ENCODE results near the gene STRN3. TPM values are rescaled to one million over a fixed set of nuclear protein-coding genes. Genes with fewer than 3 reads are reported as not detected.

Gene STRN3
- total and polyA plus RNA-seq, 10 of the 15 experiments (the other 5 are each of a cell fraction or from before 2014, with no cell fraction given): 7.8 to 27.9 (median 14.1) TPM

DNA sequence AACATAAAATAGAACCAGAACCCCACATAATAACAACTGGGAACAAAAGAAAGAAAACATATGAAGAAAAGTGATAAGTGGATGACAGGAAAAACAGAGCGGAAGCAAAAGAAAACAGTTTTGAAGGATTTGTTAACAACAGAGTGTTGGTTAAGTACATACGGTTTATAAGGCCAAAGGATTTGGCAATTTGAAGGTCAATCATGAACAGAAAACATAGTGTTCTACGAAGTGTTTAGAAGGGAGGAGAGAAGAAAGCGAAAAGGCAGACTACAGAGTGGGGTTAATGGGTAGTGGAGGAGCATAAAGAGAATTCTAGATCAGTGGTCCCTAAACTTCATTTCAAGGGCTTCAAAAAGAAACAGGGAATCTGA lies 4.6 kb downstream of the STRN3 start:
- no peak for TF ChIP-seq FOXK2 (IDR thresholded peaks at IDR 0.05)
- TF ChIP-seq HCFC1 (IDR thresholded peaks at IDR 0.05; ENCODE audit: low read length): no peak
- TF ChIP-seq IKZF2 (IDR thresholded peaks at IDR 0.05): no peak
- TF ChIP-seq YY1 (IDR thresholded peaks at IDR 0.05; ENCODE audit: low read depth, low read length): no peak
- TF ChIP-seq, protein P1, sequence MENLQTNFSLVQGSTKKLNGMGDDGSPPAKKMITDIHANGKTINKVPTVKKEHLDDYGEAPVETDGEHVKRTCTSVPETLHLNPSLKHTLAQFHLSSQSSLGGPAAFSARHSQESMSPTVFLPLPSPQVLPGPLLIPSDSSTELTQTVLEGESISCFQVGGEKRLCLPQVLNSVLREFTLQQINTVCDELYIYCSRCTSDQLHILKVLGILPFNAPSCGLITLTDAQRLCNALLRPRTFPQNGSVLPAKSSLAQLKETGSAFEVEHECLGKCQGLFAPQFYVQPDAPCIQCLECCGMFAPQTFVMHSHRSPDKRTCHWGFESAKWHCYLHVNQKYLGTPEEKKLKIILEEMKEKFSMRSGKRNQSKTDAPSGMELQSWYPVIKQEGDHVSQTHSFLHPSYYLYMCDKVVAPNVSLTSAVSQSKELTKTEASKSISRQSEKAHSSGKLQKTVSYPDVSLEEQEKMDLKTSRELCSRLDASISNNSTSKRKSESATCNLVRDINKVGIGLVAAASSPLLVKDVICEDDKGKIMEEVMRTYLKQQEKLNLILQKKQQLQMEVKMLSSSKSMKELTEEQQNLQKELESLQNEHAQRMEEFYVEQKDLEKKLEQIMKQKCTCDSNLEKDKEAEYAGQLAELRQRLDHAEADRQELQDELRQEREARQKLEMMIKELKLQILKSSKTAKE (IDR thresholded peaks at IDR 0.05; ENCODE audit: low read depth, poor library complexity, severe bottlenecking): no peak
- no peak for TF ChIP-seq RBBP5 (conservative IDR thresholded peaks at IDR 0.05)
- TF ChIP-seq NRF1 (conservative IDR thresholded peaks at IDR 0.05; ENCODE audit: low read depth, low read length): no peak
- TF ChIP-seq ZNF24 (IDR thresholded peaks at IDR 0.05): no peak
- TF ChIP-seq ZNF622 (IDR thresholded peaks at IDR 0.05): no peak
- TF ChIP-seq ETV6 (conservative IDR thresholded peaks at IDR 0.05 in 1 of 2, IDR thresholded peaks at IDR 0.05 in 1 of 2; ENCODE audit: borderline replicate concordance in 1 of 2, low read depth in 1 of 2): no peak
- no peak for TF ChIP-seq POLR2A (IDR thresholded peaks at IDR 0.05; ENCODE audit: low read depth, low read length)
- TF ChIP-seq IRF4 (IDR thresholded peaks at IDR 0.05; ENCODE audit: low read depth, low read length): no peak
- TF ChIP-seq MTA2 (IDR thresholded peaks at IDR 0.05; ENCODE audit: low read depth): no peak
- no peak for TF ChIP-seq EED (IDR thresholded peaks at IDR 0.05; ENCODE audit: low read depth)
- TF ChIP-seq KLF5 (IDR thresholded peaks at IDR 0.05; ENCODE audit: partially characterized antibody): no peak
- no peak for TF ChIP-seq SP1 (IDR thresholded peaks at IDR 0.05; ENCODE audit: low read depth, low read length)
- no peak for TF ChIP-seq CHD4 (IDR thresholded peaks at IDR 0.05)
- no peak for TF ChIP-seq CREM (IDR thresholded peaks at IDR 0.05; ENCODE audit: low read depth)
- TF ChIP-seq, protein P2, sequence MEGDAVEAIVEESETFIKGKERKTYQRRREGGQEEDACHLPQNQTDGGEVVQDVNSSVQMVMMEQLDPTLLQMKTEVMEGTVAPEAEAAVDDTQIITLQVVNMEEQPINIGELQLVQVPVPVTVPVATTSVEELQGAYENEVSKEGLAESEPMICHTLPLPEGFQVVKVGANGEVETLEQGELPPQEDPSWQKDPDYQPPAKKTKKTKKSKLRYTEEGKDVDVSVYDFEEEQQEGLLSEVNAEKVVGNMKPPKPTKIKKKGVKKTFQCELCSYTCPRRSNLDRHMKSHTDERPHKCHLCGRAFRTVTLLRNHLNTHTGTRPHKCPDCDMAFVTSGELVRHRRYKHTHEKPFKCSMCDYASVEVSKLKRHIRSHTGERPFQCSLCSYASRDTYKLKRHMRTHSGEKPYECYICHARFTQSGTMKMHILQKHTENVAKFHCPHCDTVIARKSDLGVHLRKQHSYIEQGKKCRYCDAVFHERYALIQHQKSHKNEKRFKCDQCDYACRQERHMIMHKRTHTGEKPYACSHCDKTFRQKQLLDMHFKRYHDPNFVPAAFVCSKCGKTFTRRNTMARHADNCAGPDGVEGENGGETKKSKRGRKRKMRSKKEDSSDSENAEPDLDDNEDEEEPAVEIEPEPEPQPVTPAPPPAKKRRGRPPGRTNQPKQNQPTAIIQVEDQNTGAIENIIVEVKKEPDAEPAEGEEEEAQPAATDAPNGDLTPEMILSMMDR (IDR thresholded peaks at IDR 0.05 in 2 of 3, conservative IDR thresholded peaks at IDR 0.05 in 1 of 3; ENCODE audit: control insufficient read depth in 2 of 3, extremely low read depth in 1 of 3, insufficient read depth in 1 of 3, low read depth in 3 of 3, low read length in 3 of 3): no peak
- CTCF ChIA-PET: interaction anchor here (3.3 kb wide), 1 partner anchor 41 kb away, joined by 20 read pairs; no protein-coding TSS in a partner anchor
- H3K9me3 ChIP-seq (replicated peaks; ENCODE audit: control insufficient read depth, insufficient read depth, low read length): no peaks in the 10 kb centered on the region; the same call in 2 of the 3 replicates
- POLR2A ChIA-PET: interaction anchor here (0.5 to 0.6 kb wide), 2 partner anchors 78 to 99 kb away, joined by 3 to 4 read pairs; no protein-coding TSS in a partner anchor
- peaks cover 66% of the 10 kb centered on the region for H3K79me2 ChIP-seq (ENCODE audit: control insufficient read depth, insufficient read depth, low read length)
- H3K4me3 ChIP-seq: no peak overlapping the region
- H2AFZ ChIP-seq (ENCODE audit: control insufficient read depth, low read depth, low read length): no peak overlapping the region
- SMC1A ChIA-PET (ENCODE audit: uncharacterized antibody, unreplicated experiment): no interaction called here
- FAIRE-seq (no peak), ATAC-seq (no peak), DNase-seq (ENCODE audit: low read depth, low spot score) (no peak)
- H4K20me1 ChIP-seq (ENCODE audit: control insufficient read depth, insufficient read depth): no peaks in the 10 kb centered on the region
- H3K4me2 ChIP-seq (ENCODE audit: control insufficient read depth, insufficient read depth): no peak overlapping the region
- 97% methylated on average over 4 of the region's 4 CpGs for WGBS (ENCODE audit: insufficient coverage, insufficient replicate concordance, low lambda C conversion rate, missing lambda C conversion rate)
- RAD21 ChIA-PET (ENCODE audit: unreplicated experiment): no interaction called here
- BruUV-seq (replicated peaks): no TSS peak
- no peaks in the 10 kb centered on the region for H3K27me3 ChIP-seq (replicated peaks in 1 of 2; ENCODE audit: control insufficient read depth in 2 of 2, insufficient read depth in 2 of 2, low read length in 1 of 2)
- intact Hi-C loops (cut with micrococcal nuclease; ENCODE audit: unreplicated experiment) (no loop called here), in situ Hi-C loops (cut with MboI) (no loop called here)
- H3K36me3 ChIP-seq (ENCODE audit: control insufficient read depth in 2 of 2, insufficient read depth in 2 of 2, low read length in 1 of 2): peaks cover 1 to 3% of the 10 kb centered on the region in 2 experiments; a peak in 3 of 4 replicates
- no peak overlapping the region for H3K27ac ChIP-seq (ENCODE audit: control insufficient read depth, insufficient read depth)
- H3K9ac ChIP-seq (ENCODE audit: control insufficient read depth, insufficient read depth, low read length): no peak overlapping the region
- H3K4me1 ChIP-seq (ENCODE audit: control insufficient read depth, insufficient read depth, low read length): no peaks in the 10 kb centered on the region
